GM19324 (cell line): ENCODE results near the gene ADCY9.

Experiments used
- ATAC-seq: cut with Tn5 transposase; IDR thresholded peaks from one replicate; pipeline ENCODE4 v1.9.1; 2021; ENCODE audit warnings: mild to moderate bottlenecking, moderate library complexity; ENCODE audit not compliant: unreplicated experiment, low FRiP score

Gene ADCY9

GRCh38 chr16:4010225-4011158 is 105.8 kb downstream of the ADCY9 start:
- no peak for ATAC-seq

GRCh38 chr16:4009177-4009576 is 107.1 kb downstream of the ADCY9 start:
- ATAC-seq, result no peak

- ATAC-seq, result no peak
These were observed 108.1 kb downstream of the ADCY9 start for GRCh38 chr16:4008116-4008515.

GRCh38 chr16:4006397-4006999 is 109.7 kb downstream of the ADCY9 start:
- no peak for ATAC-seq

GRCh38 chr16:4005731-4006130 is 110.5 kb downstream of the ADCY9 start:
- ATAC-seq, result no peak

- ATAC-seq, result no peak
These were observed 111.0 kb downstream of the ADCY9 start for GRCh38 chr16:4005281-4005680.

GRCh38 chr16:4004206-4004605 is 112.0 kb downstream of the ADCY9 start:
- no peak for ATAC-seq

GRCh38 chr16:4003576-4003975 is 112.7 kb downstream of the ADCY9 start:
- ATAC-seq, result no peak

GRCh38 chr16:4003166-4003565 is 113.1 kb downstream of the ADCY9 start:
- ATAC-seq, result no peak

GRCh38 chr16:4002121-4002520 is 114.1 kb downstream of the ADCY9 start:
- ATAC-seq, result no peak

- no peak for ATAC-seq
These were observed 116.5 kb downstream of the ADCY9 start for GRCh38 chr16:3999479-4000325.

- ATAC-seq, result no peak
These were observed 117.3 kb downstream of the ADCY9 start for GRCh38 chr16:3998793-3999478.

GRCh38 chr16:3997231-3997841 is 118.9 kb downstream of the ADCY9 start:
- ATAC-seq, result no peak

GRCh38 chr16:3995001-3995400 is 121.2 kb downstream of the ADCY9 start:
- no peak for ATAC-seq

- no peak for ATAC-seq
These were observed 123.0 kb downstream of the ADCY9 start for GRCh38 chr16:3993052-3993785.

GRCh38 chr16:3992297-3993051 is 123.8 kb downstream of the ADCY9 start:
- no peak for ATAC-seq

- no peak for ATAC-seq
These were observed 127.4 kb downstream of the ADCY9 start for GRCh38 chr16:3988824-3989223.

GRCh38 chr16:3988011-3988410 is 128.2 kb downstream of the ADCY9 start:
- no peak for ATAC-seq

GRCh38 chr16:3987231-3987630 is 129.0 kb downstream of the ADCY9 start:
- no peak for ATAC-seq
